CD4-positive, alpha-beta T cell (primary cell): ENCODE data around the gene SLC7A4. TPM values are rescaled to one million over a fixed set of nuclear protein-coding genes. Genes with fewer than 3 reads are reported as not detected.

Experiments
- ATAC-seq: fragments of 200-7000 bp; cut with Tn5 transposase; one replicate; pipeline ENCODE4 v1.10.0; 2022; ENCODE audit warnings: mild to moderate bottlenecking; ENCODE audit not compliant: poor library complexity
- CTCF ChIA-PET: fragments of 350-600 bp; sonication (Branson Sonifier 250); formaldehyde crosslinking; loops from one replicate; lab custom pipeline; 2021; ENCODE audit warnings: antibody characterized with exemption, inconsistent platforms; lab: Charles Lee
- POLR2A ChIA-PET: fragments of 350-600 bp; sonication (Branson Sonifier 250); formaldehyde crosslinking; loops from one replicate; lab custom pipeline; 2021; ENCODE audit warnings: antibody characterized with exemption, inconsistent platforms; lab: Charles Lee
- DNase-seq, 14 experiments: peaks; one replicate each; pipeline ENCODE4 v3.0.0-alpha.2; 2013 to 2020; ENCODE audit warnings: mixed read lengths in 2 of 14
- H3K27ac ChIP-seq, 2 donors: one replicate each; pipeline versions ENCODE4 v1.5.1 to v1.7.0; 2013; ENCODE audit warnings: low read length in 2 of 2, low read depth in 1 of 2, mild to moderate bottlenecking in 1 of 2
- H3K27me3 ChIP-seq, 2 experiments: 1 replicate in 1 of 2; 2 replicates in 1 of 2; pipeline versions ENCODE4 v1.6.1 to v1.7.0; 2013; ENCODE audit warnings: low read length in 2 of 2, control low read depth in 1 of 2, mild to moderate bottlenecking in 1 of 2, moderate library complexity in 1 of 2; ENCODE audit not compliant: insufficient read depth in 2 of 2, control insufficient read depth in 1 of 2
- H3K36me3 ChIP-seq: one replicate; pipeline ENCODE4 v1.6.1; 2013; ENCODE audit warnings: low read length, control low read depth; ENCODE audit not compliant: insufficient read depth
- H3K4me1 ChIP-seq: one replicate; pipeline ENCODE4 v1.6.1; 2013; ENCODE audit warnings: low read length, control low read depth; ENCODE audit not compliant: insufficient read depth
- H3K4me3 ChIP-seq: one replicate; pipeline ENCODE4 v1.5.1; 2013; ENCODE audit warnings: mild to moderate bottlenecking, low read length, moderate library complexity
- H3K9me3 ChIP-seq, 2 experiments: 1 replicate in 1 of 2; 2 replicates in 1 of 2; pipeline versions ENCODE4 v1.6.1 to v1.7.0; 2013; ENCODE audit warnings: low read length in 2 of 2, mild to moderate bottlenecking in 2 of 2, control low read depth in 1 of 2, moderate library complexity in 1 of 2; ENCODE audit not compliant: control insufficient read depth in 1 of 2, insufficient read depth in 1 of 2
- H3K27ac Mint-ChIP-seq: one replicate; pipeline ENCODE4 v1.8.0; 2020; ENCODE audit warnings: mixed read lengths
- H3K27me3 Mint-ChIP-seq: one replicate; pipeline ENCODE4 v1.8.0; 2021; ENCODE audit warnings: mixed read lengths
- H3K36me3 Mint-ChIP-seq: one replicate; pipeline ENCODE4 v1.8.0; 2021; ENCODE audit warnings: low read depth, mixed read lengths
- H3K4me1 Mint-ChIP-seq: one replicate; pipeline ENCODE4 v1.8.0; 2021; ENCODE audit warnings: low read depth, mixed read lengths
- H3K4me3 Mint-ChIP-seq: one replicate; pipeline ENCODE4 v1.8.0; 2020; ENCODE audit warnings: mild to moderate bottlenecking, mixed read lengths
- H3K9me3 Mint-ChIP-seq: one replicate; pipeline ENCODE4 v1.8.0; 2020; ENCODE audit warnings: mixed read lengths
- CTCF ChIP-seq: fragments of 200-600 bp; IDR thresholded peaks from one replicate; pipeline ENCODE4 v1.8.0; 2022; ENCODE audit warnings: antibody characterized with exemption, mild to moderate bottlenecking
- intact Hi-C, 2 experiments: fragments of 100-400 bp; cut with DNase I in 1 of 2; cut with micrococcal nuclease in 1 of 2; formaldehyde crosslinking; loops; one replicate each; pipeline versions ENCODE4 v1.15.1 to v1.9.0; 2023 to 2025; cut with DNase I, micrococcal nuclease
- total RNA-seq, 174 experiments: library from RNA in 2 of 174; stranded (reverse) in 2 of 174; gene quantifications; one replicate each; pipeline ENCODE4 v1.2.3 and lab custom pipeline; 2021 to 2026

The SLC7A4 gene
- total RNA-seq, 2 experiments from 2014 or later: not detected

DNA sequence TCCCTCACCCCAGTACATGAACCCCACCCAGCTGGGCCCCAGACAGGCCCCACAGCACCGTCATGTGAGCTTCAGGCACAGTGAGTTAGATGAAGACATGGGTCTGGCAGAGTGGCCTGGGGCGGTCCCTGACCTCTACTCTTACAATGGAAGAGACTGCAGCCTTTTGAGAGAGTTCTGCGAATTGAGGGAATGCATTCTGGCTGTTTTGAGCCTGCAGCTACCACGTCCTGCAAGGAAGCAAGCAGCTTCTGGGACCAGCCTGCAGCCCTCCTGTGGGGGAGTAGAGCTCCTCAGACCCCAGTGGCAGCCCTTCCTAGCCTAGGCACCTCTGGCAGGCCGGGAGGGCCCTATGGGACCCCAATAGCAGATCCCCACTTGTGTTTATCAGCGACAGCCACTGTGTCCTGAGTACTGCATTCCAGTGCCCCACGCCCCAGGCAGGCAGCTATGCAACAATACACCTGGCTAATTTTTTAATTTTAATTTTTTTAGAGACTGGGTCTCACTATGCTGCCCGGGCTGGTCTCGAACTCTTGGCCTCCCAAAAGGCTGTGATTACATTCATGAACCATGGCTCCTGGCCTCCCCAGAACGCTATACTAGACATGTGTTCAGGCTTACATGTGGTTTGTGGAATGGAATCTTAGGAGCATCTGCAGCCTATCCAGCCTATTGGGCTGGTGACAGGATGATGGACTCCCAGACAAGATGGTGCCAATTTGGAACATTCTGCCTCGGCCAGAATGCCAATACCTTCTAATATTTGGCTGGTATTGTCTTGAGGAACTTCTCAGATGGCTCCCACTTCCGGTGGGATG, 717 bp upstream of the SLC7A4 start:
- Mint-ChIP-seq H3K4me1 (no peaks in the 10 kb centered on the region), H3K36me3 (no peaks in the 10 kb centered on the region), H3K4me3 (no peak overlapping the region), H3K9me3 (no peaks in the 10 kb centered on the region), H3K27ac (no peak overlapping the region), H3K27me3 (peaks cover 32% of the 10 kb centered on the region)
- no peak for ATAC-seq
- H3K36me3 ChIP-seq: no peaks in the 10 kb centered on the region
- no peak for TF ChIP-seq CTCF
- peaks cover 24 to 31% of the 10 kb centered on the region in 2 experiments for H3K27me3 ChIP-seq
- H3K9me3 ChIP-seq: peaks cover 0 to 10% of the 10 kb centered on the region in 2 experiments
- no peak for DNase-seq
- H3K27ac ChIP-seq: no peak overlapping the region
- no peak overlapping the region for H3K4me3 ChIP-seq
- intact Hi-C loops: no loop called here
- H3K4me1 ChIP-seq: peaks cover 9% of the 10 kb centered on the region
- POLR2A ChIA-PET: no interaction called here
- CTCF ChIA-PET: no interaction called here

- no peaks in the 10 kb centered on the region for H3K4me1 Mint-ChIP-seq
Observed at GRCh38 chr22:21031545-21032036, 770 bp downstream of the SLC7A4 start.

More at GRCh38 chr22:21031545-21032036, 770 bp downstream of the SLC7A4 start:
- peaks cover 32% of the 10 kb centered on the region for H3K27me3 Mint-ChIP-seq
- Histone ChIP-seq H3K4me1 (peaks cover 9% of the 10 kb centered on the region), H3K36me3 (no peaks in the 10 kb centered on the region), H3K27me3 (peaks cover 24 to 31% of the 10 kb centered on the region in 2 experiments), H3K4me3 (no peak overlapping the region), H3K9me3 (peaks cover 0 to 10% of the 10 kb centered on the region in 2 experiments), H3K27ac (no peak overlapping the region)
- no peaks in the 10 kb centered on the region for H3K9me3 Mint-ChIP-seq
- intact Hi-C loops: no loop called here
- no peak for TF ChIP-seq CTCF
- ChIA-PET POLR2A (no interaction called here), CTCF (no interaction called here)
- H3K4me3 Mint-ChIP-seq: no peak overlapping the region
- no peak overlapping the region for H3K27ac Mint-ChIP-seq
- no peaks in the 10 kb centered on the region for H3K36me3 Mint-ChIP-seq
- ATAC-seq: no peak
- no peak for DNase-seq
